Activated naive CD8-positive, alpha-beta T cell treated with anti-CD3 and anti-CD28 coated beads, Interleukin-2, amount 50 U/mL, for 16 hours (primary cell): ENCODE data around the gene S100A5.
A peak's percentile ranks its signal among the peaks of the same experiment; 100 is the strongest.
"Not testable (repeated sequence)": the region's sequence is repeated elsewhere in the genome, so short reads cannot be mapped to it uniquely, and the experiment has no call there.

Source experiments
- DNase-seq: peaks from one replicate; pipeline ENCODE4 v3.0.0-alpha.2; 2020; ENCODE audit warnings: low read depth, low spot score

Gene S100A5

GRCh38 chr1:153533689-153534201 is 7.0 kb downstream of the S100A5 start:
- no peak for DNase-seq

DNA sequence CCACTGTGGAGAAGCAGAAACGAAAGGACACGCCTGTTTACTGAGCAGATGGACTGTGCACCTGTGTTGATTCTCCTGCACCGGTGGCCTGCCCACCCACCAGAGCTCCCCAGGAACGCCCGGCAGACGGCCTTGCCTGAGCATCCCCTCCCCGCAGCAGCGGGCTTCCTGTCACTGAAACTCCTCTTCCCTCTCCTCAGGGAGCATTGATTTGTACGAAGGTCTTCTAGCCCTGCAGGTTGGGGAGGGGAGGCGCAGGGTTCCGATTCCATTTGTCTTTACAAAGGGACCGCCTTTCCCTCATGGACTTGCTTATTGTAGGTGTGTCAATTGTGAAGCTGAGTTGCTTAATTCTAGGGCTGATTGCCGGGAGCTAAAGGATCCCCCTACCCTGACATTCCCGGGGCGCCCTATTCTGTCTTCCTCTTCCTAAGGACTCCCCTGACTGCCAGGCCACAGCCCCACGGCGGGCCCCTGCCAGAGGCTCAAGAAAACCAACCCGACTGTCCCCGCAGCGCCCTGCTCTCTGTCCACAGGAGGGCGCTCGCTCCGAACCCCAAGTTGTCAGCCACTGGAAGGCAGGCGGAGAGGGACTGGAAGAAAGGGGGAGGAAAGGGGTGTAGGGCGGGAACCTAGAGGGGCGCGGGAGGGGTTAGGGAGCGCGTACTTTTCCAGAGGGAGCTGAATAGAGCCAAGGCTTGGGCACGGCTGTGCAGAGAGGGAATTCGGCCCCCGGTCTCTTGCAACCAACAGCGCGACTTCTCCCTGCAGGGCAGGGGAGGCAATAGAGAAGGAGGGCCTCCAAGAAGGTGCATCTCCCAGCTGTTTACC is 7.8 kb downstream of the S100A5 start:
- DNase-seq: peak; percentile 27

- DNase-seq: no peak
Measured at GRCh38 chr1:153532181-153532580, 8.6 kb downstream of the S100A5 start.

- DNase-seq: no peak
Measured at GRCh38 chr1:153531638-153532037, 9.1 kb downstream of the S100A5 start.

GRCh38 chr1:153527683-153528040 is 13.1 kb downstream of the S100A5 start:
- no peak for DNase-seq

GRCh38 chr1:153527023-153527682 is 13.6 kb downstream of the S100A5 start:
- no peak for DNase-seq

- no peak for DNase-seq
Measured at GRCh38 chr1:153526132-153526543, 14.6 kb downstream of the S100A5 start.

- no peak for DNase-seq
Measured at GRCh38 chr1:153525088-153525728, 15.5 kb downstream of the S100A5 start.

GRCh38 chr1:153522353-153523048 is 18.2 kb downstream of the S100A5 start:
- DNase-seq: not testable (repeated sequence)

- DNase-seq: not testable (repeated sequence)
Measured at GRCh38 chr1:153521808-153522207, 18.9 kb downstream of the S100A5 start.

GRCh38 chr1:153520818-153521476 is 19.8 kb downstream of the S100A5 start:
- no peak for DNase-seq

DNA sequence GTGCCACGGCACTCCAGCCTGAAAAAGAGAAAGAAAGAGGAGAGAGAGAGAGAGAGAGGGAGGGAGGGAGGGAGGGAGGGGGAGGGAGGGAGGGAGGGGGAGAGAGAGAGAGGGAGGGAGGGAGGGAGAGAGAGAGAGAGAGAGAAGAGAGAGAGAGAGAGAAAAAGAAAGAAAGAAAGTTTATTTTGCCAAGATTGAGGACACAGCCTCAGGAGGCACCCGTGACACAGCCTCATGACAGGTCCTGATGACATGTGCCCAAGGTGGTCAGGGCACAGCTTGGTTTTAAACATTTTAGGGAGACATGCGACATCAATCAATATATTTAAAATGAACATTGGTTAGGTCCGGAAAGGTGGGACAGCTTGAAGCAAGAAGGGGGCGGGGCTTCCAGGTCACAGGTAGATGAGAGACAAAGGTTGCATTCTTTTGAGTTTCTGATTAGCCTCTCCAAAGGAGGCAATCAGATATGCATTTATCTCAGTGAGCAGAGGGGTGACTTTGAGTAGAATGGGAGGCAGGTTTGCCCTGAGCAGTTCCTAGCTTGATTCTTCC is 20.5 kb downstream of the S100A5 start:
- DNase-seq: not testable (repeated sequence)

- no peak for DNase-seq
Measured at GRCh38 chr1:153519242-153519641, 21.5 kb downstream of the S100A5 start.

DNA sequence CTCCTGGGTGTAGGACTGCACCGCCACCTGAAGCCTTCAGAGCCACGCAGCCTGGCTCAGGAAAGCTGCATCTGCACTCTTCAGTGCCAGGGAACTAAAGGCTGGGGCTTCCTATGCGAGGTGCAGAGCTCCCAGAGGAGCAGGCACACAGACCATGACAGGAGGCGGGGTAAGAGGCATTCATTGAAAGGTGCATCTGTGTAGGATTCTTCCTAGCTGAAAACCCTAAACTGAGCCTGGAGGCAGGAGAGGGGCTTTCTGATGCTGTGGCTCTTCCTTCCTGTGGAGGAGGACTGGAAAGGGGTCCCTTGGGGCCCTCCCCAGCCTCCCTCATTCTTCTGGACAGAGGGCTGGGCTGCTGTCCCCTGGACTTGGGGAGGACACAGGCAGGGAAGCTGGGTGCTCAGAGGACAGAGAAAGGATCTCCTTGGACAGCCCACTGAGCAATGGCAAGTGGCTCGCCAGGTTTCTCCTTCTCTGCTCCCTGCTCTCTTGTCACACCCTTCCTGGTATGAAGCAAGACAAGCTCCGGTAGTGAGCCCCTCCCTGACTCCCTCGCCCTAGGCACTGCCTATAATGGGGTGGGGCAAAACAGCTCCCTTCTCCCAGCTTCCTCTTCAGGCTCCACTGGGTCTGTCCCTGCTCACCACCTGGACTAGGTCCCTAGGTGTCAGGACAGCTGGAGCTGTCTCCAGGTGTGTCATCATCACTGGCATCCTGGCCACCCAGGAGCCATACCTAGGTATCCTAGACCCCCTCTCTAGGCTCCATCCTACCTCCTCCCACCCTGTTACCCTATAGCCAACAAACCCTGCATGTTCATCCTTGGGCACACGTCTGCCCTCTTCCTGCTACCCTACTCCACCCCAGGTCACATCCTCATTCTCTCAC is 25.0 kb downstream of the S100A5 start:
- no peak for DNase-seq

GRCh38 chr1:153513666-153514065 is 27.1 kb downstream of the S100A5 start:
- DNase-seq: no peak

- no peak for DNase-seq
Measured at GRCh38 chr1:153513023-153513422, 27.7 kb downstream of the S100A5 start.

DNA sequence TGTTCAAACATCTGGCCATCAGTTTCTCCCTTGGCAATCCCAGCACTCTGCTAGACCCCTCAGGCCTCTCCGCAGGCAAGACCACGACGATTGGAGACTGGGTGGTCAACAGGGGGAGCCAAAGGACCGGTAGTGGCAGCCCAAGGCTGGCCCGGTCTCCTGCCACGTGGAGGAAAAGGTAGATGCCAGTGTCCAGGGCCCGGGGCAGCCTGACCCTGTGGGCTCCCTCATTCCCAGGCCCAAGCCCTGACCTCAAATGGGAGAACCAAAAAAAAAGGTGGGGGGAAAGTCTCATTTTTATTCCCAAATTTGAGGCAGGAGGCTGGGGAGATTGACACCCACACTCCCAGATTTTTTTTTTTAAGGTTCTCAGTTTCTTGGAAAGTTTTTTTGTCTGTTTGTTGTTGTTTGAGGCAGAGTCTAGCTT is 29.7 kb downstream of the S100A5 start:
- peak; percentile 68 for DNase-seq

GRCh38 chr1:153509729-153510354 is 30.9 kb downstream of the S100A5 start:
- peak; percentile 27 for DNase-seq

GRCh38 chr1:153509036-153509435 is 31.7 kb downstream of the S100A5 start:
- DNase-seq: no peak
